HCT116 (cell line): ENCODE data around the gene HOXA7. TPM values are rescaled to one million over a fixed set of nuclear protein-coding genes. Genes with fewer than 3 reads are reported as not detected.

ENCODE experiments used
- ATAC-seq: fragments of 200-7000 bp; cut with Tn5 transposase; 2 replicates; pipeline ENCODE4 v1.9.1; 2020; ENCODE audit warnings: mild to moderate bottlenecking, moderate library complexity
- BruUV-seq: library from RNA; stranded (reverse); fragments of 400-500 nt; replicated peaks from 2 replicates; lab custom pipeline; 2021; lab: Mats Ljungman, UMichigan
- CTCF ChIA-PET: fragments of 300-600 bp; sonication (Branson Sonifier 250); formaldehyde crosslinking; loops from one replicate; lab custom pipeline; 2021; ENCODE audit warnings: antibody characterized with exemption; lab: Charles Lee
- POLR2A ChIA-PET: fragments of 300-600, 350-600 bp; sonication (Branson Sonifier 250); formaldehyde crosslinking; loops from one replicate; lab custom pipeline; 2021; ENCODE audit warnings: antibody characterized with exemption; lab: Charles Lee
- RAD21 ChIA-PET, 2 experiments: fragments of 300-600 bp; sonication (Branson Sonifier 250); formaldehyde crosslinking; loops; one replicate each; lab custom pipeline; 2023; ENCODE audit warnings: low total read pairs in 2 of 2; ENCODE audit not compliant: uncharacterized antibody in 2 of 2, unreplicated experiment in 2 of 2, low non-redundant PET in 1 of 2; lab: Charles Lee
- DNase-seq: peaks from one replicate; pipeline ENCODE4 v3.0.0-alpha.2; 2010; ENCODE audit warnings: low read depth, low spot score
- H2AFZ ChIP-seq: fragments of 200-600 bp; shearing (Covaris generic), sonication (generic); 2 replicates; pipeline ENCODE4 v1.6.1; 2017; ENCODE audit warnings: low read depth, mixed run types, mixed read lengths, antibody characterized with exemption, low read length; ENCODE audit not compliant: poor library complexity, severe bottlenecking
- H3K27ac ChIP-seq: 2 replicates; pipeline ENCODE4 v1.5.1; 2012; ENCODE audit warnings: low read depth, low read length
- H3K27me3 ChIP-seq: fragments of 200-600 bp; sonication (generic); 2 replicates; pipeline ENCODE4 v1.6.1; 2016; ENCODE audit warnings: mixed run types, low read length, mixed read lengths; ENCODE audit not compliant: insufficient read depth
- H3K36me3 ChIP-seq, 2 experiments: fragments of 200-500 bp in 1 of 2; fragments of 200-600 bp in 1 of 2; sonication (Bioruptor generic) in 1 of 2; sonication (generic) in 1 of 2; 2 replicates each; pipeline versions ENCODE4 v1.5.1 to v1.6.1; 2014 to 2016; ENCODE audit warnings: low read length in 2 of 2, inconsistent platforms in 1 of 2, mixed read lengths in 1 of 2, mixed run types in 1 of 2; ENCODE audit not compliant: insufficient read depth in 2 of 2, control insufficient read depth in 1 of 2
- H3K4me1 ChIP-seq, 2 experiments: fragments of 200-600 bp in 1 of 2; sonication (generic) in 1 of 2; 2 replicates each; pipeline versions ENCODE4 v1.5.1 to v1.6.1; 2012 to 2017; ENCODE audit warnings: low read length in 2 of 2, inconsistent platforms in 1 of 2, mild to moderate bottlenecking in 1 of 2, mixed read lengths in 1 of 2, mixed run types in 1 of 2, moderate library complexity in 1 of 2; ENCODE audit not compliant: insufficient read depth in 2 of 2, control insufficient read depth in 1 of 2
- H3K4me2 ChIP-seq: fragments of 200-600 bp; sonication (generic); 2 replicates; pipeline ENCODE4 v1.6.1; 2017; ENCODE audit warnings: mixed run types, low read length, mixed read lengths
- H3K4me3 ChIP-seq, 2 experiments: fragments of 200-600 bp in 1 of 2; sonication (generic) in 1 of 2; replicated peaks in 1 of 2; 2 replicates each; pipeline ENCODE4 v1.5.1; 2011 to 2016; ENCODE audit warnings: low read length in 2 of 2, control low read depth in 1 of 2, low read depth in 1 of 2, mild to moderate bottlenecking in 1 of 2, mixed read lengths in 1 of 2, mixed run types in 1 of 2
- H3K79me2 ChIP-seq: fragments of 200-600 bp; sonication (generic); 2 replicates; pipeline ENCODE4 v1.6.1; 2017; ENCODE audit warnings: mild to moderate bottlenecking, mixed run types, low read length, moderate library complexity, mixed read lengths; ENCODE audit not compliant: insufficient read depth
- H3K9ac ChIP-seq: fragments of 200-600 bp; sonication (generic); 2 replicates; pipeline ENCODE4 v1.6.1; 2016; ENCODE audit warnings: low read length, mixed read lengths
- H3K9me2 ChIP-seq: fragments of 200-600 bp; sonication (generic), shearing (Covaris generic); 2 replicates; pipeline ENCODE4 v1.6.1; 2017; ENCODE audit warnings: mixed run types, mild to moderate bottlenecking, moderate library complexity; ENCODE audit not compliant: insufficient read depth
- H3K9me3 ChIP-seq, 2 experiments: fragments of 200-500 bp in 1 of 2; fragments of 200-600 bp in 1 of 2; sonication (Bioruptor generic) in 1 of 2; sonication (generic) in 1 of 2; 2 replicates each; pipeline ENCODE4 v1.6.1; 2014 to 2017; ENCODE audit warnings: low read length in 2 of 2, mixed read lengths in 2 of 2, inconsistent platforms in 1 of 2, low read depth in 1 of 2, mild to moderate bottlenecking in 1 of 2, mixed run types in 1 of 2, moderate library complexity in 1 of 2; ENCODE audit not compliant: control insufficient read depth in 1 of 2, insufficient read depth in 1 of 2
- H4K20me1 ChIP-seq: fragments of 200-600 bp; sonication (generic), shearing (Covaris generic); 2 replicates; pipeline ENCODE4 v1.6.1; 2017; ENCODE audit warnings: mixed run types, mild to moderate bottlenecking, moderate library complexity; ENCODE audit not compliant: insufficient read depth
- ATF3 ChIP-seq: IDR thresholded peaks from 2 replicates; pipeline ENCODE4 v1.6.1; 2012
- CTCF ChIP-seq, 3 experiments: fragments of 200-600 bp in 1 of 3; sonication (generic) in 1 of 3; IDR thresholded peaks in 2 of 3; conservative IDR thresholded peaks in 1 of 3; 2 replicates each; pipeline ENCODE4 v1.5.1; 2012 to 2017; ENCODE audit warnings: low read depth in 2 of 3, low read length in 2 of 3, antibody characterized with exemption in 1 of 3, borderline replicate concordance in 1 of 3, control low read depth in 1 of 3, mild to moderate bottlenecking in 1 of 3, mixed read lengths in 1 of 3, mixed run types in 1 of 3, moderate library complexity in 1 of 3; ENCODE audit not compliant: insufficient read depth in 1 of 3
- EGR1 ChIP-seq: IDR thresholded peaks from 2 replicates; pipeline ENCODE4 v1.6.1; 2012; ENCODE audit warnings: low read depth
- FOSL1 ChIP-seq: IDR thresholded peaks from 2 replicates; pipeline ENCODE4 v1.6.1; 2012; ENCODE audit warnings: low read depth
- REST ChIP-seq: IDR thresholded peaks from 2 replicates; pipeline ENCODE4 v1.6.1; 2012; ENCODE audit warnings: low read depth
- SP1 ChIP-seq: IDR thresholded peaks from 2 replicates; pipeline ENCODE4 v1.6.1; 2012; ENCODE audit warnings: low read depth
- ZNF274 ChIP-seq: fragments of 200-500 bp; sonication (Bioruptor generic); IDR thresholded peaks from 2 replicates; pipeline ENCODE4 v1.6.1; 2014; ENCODE audit warnings: mild to moderate bottlenecking, low read depth, low read length, inconsistent platforms
- intact Hi-C: fragments of 100-400 bp; cut with micrococcal nuclease; formaldehyde crosslinking; loops from 2 replicates; pipeline ENCODE4 v1.10.0; 2022
- total RNA-seq: library from RNA; stranded (reverse); gene quantifications from one replicate; pipeline ENCODE4 v1.2.1, GENCODE V29; 2021; ENCODE audit not compliant: unreplicated experiment

HOXA7 gene
- total RNA-seq, 1 experiment from 2014 or later = 15.0 TPM

- H3K9me3 ChIP-seq = no peaks in the 10 kb centered on the region
- no peak overlapping the region for H3K9ac ChIP-seq
- ATAC-seq (no peak), DNase-seq (no peak)
- H2AFZ ChIP-seq = no peak overlapping the region
- H3K27me3 ChIP-seq = no peaks in the 10 kb centered on the region
- RAD21 ChIA-PET = no interaction called here
- no peaks in the 10 kb centered on the region for H4K20me1 ChIP-seq
- POLR2A ChIA-PET = interaction anchor here (1.1 kb wide), 1 partner anchor 15 kb away, joined by 3 read pairs; no protein-coding TSS in a partner anchor
- CTCF ChIA-PET = interaction anchor here (2.2 kb wide), 1 partner anchor 9 kb away, joined by 8 read pairs; no protein-coding TSS in a partner anchor
- no peaks in the 10 kb centered on the region for H3K36me3 ChIP-seq
- H3K4me1 ChIP-seq = peaks cover 18 to 31% of the 10 kb centered on the region in 2 experiments
- TF ChIP-seq ZNF274 (no peak), CTCF (IDR thresholded peaks at IDR 0.05 in 2 of 3, conservative IDR thresholded peaks at IDR 0.05 in 1 of 3; ENCODE audit: borderline replicate concordance in 1 of 3, insufficient read depth in 1 of 3, low read depth in 2 of 3, low read length in 2 of 3) (no peak), FOSL1 (no peak), REST (no peak), SP1 (no peak), EGR1 (no peak), ATF3 (no peak)
- no peak overlapping the region for H3K4me3 ChIP-seq
- H3K4me2 ChIP-seq = no peak overlapping the region
- no peaks in the 10 kb centered on the region for H3K9me2 ChIP-seq
- no TSS peak for BruUV-seq
- peaks cover 19% of the 10 kb centered on the region; the same call in 1 of the 2 replicates for H3K79me2 ChIP-seq
- intact Hi-C loops = no loop called here
- no peak overlapping the region for H3K27ac ChIP-seq
These were observed 30.4 kb upstream of the HOXA7 start for GRCh38 chr7:27186668-27187474.
